HL-60/S4 (cell line): Measurements from ENCODE around the gene SSBP4.

Experiments used
- in situ Hi-C: fragments of 300-500 bp; cut with MboI; formaldehyde crosslinking; loops from 2 replicates; pipeline ENCODE4 v1.14.3; 2022; ENCODE audit warnings: low sequenced_read_pairs

Gene SSBP4

DNA sequence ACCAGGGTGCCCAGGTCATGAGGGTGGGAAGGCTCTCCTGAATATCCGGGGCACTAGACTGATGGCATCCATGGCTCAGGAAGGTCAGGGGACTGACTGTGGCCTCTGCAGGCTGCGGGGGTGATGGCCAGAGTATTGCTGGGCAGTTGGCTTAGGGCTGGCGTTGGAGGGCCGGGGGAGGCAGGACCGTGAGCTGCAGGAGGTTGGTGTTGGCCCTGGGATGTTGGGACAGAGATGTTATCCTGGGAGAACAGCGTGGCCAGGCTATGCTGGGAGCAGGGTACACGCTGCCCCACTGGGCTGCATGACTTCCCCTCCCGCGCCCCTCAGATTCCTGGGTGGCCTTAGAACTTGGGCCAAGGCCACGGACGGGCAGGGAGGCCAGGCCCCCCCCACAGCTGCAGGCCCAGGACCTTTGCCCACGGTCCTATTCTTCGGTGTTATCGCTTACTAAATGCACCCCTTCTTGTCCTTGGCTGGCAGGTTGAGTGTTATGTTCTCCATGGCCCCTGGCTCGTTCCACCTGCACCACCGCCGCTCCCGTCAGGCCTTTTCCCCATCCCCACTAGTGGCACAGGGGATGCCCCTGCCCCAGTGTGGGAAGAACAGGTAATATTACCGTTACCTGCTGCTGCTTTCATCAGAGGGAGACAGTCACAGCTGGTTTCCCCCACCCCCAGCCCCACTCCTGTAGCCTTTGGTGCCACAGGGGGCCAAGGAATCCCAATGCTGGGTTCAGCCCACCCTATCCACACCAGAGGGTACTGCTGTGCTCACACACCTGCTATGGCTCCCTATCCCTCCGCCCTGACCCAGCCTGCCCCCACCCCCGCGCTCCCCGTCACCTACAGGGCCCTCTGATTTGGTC, 22.0 kb downstream of the SSBP4 start:
- in situ Hi-C loops: no loop called here

DNA sequence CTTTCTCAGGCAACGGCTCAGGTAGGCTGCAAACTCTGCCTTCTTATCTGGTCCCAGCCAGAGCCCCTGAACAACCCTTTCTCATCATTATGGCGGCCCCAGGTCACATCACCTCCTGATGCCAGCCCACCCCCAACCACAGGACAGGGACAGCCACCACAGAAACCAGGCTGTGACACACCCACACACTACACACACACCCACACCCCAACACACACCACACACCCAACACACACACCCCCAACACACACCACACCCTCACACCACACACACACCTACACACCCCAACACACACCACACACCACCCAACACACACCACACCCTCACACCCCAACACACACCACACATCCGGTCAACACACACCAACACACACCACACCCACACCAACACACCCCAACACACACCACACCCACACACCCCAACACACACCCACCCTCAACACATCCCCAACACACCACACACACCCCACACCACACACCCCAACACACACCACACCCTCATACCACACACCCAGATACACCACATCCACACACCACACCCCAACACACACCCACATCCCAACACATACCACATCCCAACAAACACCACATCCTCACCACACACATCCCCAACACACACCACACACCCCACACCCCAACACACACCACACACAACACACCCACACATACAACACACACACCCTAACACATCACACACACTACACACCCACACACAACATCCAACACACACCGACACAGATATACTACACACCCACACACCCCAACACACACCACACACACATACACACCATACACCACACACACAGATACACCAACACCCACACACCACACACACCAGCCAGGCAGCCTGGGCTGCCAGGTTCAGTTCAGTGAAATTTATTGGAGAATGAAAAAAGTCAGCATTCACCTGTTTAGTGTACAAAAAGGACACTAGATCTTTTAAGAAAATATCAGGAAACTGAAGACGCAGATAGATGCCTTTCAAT, 22.9 kb downstream of the SSBP4 start:
- in situ Hi-C loops: no loop called here

DNA sequence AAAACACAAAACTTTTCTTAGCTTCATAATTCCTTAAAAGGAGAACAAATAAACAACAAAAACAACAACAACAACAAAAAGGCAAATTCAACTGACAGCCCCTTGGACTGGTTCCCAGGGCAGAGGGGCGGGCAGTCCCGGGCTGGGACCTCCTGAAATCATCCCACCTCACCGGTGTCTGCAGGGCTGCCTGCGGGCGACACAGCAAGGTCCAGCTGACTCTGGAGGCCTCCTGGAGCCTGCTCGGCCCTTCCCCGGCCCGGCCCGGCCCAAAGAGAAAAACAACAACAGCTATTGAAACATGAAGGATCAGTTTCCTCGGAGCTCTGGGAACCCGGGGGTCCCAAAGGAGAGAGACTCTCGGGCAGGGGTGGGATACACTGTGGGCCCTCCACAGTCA, 23.7 kb downstream of the SSBP4 start:
- in situ Hi-C loops: no loop called here

DNA sequence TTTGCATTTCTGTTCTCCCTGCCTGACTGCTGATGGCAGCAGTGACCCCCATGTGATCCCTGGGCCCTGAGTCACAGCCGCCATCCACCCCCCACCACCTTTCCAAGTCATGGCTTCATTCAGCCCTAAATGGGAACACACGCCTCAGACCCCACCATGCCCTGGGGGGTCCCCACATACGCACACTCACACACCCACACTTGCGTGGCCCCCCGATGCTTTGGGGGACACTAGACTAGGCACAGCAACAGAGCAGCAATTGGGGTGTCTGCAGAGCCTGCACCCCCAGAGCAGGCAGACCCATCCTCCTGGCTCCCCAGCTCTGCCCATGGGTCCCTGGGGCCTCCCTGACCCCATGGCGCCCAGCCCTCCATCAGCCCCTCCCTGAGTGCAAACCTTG, 24.2 kb downstream of the SSBP4 start:
- in situ Hi-C loops: no loop called here

DNA sequence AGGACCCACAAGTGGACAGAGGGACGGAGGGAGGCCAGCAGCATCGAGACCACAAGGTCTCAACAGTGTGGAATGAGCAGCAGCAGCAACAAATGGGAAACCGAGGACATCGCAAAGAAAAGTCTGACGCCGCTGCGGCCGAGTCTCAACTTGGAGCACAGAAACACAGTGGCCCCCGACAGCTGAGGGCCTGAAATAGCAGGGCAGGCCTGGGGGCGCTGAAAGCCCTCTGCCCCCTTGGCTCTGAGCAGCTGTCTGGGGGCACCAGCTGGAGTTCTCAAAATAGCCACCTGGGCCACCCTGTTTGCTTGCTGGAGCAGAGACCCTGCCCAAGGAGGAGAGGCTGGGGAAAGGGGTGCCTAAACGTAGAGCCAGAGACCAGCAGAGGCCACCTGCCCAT, 24.6 kb downstream of the SSBP4 start:
- in situ Hi-C loops: no loop called here

DNA sequence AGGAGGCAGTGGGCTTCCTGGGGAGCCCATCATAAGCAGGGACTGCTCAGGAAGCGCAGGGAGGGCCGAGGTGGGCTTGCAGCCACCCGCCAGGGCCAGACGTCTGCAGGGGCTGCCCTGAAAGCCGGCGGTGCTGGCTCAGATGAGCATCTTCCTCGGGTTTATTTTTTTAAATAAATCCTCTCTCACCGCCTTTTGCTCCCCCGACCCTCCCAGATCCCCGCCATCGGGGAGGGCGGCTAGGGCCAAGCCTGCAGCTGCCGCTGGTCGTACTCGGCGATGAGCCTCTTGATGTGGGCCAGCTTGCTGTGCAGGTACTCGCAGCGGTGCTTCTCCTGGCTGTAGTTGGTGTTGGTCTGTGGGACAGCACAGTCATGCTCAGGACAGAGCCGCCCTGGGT, 25.3 kb downstream of the SSBP4 start:
- in situ Hi-C loops: no loop called here

DNA sequence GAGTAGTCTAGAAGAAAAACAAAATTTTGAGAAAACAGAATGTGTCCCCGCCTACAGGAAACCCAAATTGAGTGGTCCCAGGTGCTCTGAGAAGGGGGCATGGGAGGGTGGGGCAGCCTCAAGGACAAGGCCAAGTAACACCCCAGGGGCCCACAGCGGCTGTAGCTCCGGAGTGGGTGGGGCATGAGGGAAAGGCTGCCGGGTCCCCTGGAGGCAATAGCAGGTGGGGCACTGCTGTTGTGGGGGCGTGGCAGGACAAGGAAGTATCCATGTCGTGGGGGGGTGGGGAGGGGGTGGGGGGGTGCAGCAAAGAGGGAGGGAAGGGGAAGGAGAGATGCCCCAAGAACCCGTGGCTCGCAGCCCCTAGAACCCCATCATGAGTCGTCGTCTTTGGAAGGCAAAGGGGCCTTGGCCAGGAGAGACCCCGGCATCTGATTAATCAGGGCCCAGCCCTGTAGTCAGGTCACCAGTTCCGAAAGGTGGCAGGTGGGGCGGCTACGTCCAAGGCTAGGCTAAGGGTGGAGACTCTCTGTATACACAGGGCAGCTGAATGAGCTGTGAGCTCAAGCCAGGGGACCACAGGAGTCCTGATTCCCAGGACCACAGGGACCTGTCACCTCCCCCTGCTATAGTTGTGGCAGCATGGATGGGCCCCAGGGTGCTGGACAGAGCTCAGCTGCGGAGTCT, 26.2 kb downstream of the SSBP4 start:
- in situ Hi-C loops: no loop called here

DNA sequence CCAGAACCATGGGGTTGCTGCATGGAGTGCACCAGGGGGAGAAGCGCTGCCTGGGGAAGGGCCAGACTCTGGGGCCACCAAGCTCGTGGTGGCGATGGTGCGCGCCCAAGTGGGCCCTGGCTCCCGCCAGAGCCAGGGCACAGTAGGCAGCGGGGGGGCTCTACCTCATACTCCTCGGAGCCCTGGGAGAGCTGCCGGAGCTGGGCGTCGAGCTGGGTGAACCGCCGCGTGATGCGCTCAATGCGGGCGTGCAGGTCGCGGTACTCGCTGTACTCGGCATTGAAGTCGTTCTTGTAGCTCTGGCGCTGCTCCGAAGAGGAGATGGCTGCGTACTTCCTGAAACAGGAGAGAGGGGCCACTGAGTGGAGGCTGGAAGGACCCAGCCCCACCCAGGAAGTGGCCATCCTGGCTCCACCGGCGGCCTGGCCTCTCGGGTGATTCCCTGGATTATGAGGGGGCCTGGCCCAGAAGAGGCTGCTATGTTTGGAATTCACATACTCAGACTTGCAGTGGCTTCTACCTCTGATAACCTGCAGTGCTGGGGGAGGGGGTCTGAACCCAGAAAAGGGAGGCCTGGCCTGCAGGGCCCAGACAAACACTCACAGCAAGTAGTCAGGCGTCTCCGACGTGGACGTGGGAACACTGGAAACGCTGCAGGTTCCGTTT, 27.1 kb downstream of the SSBP4 start:
- in situ Hi-C loops: no loop called here

DNA sequence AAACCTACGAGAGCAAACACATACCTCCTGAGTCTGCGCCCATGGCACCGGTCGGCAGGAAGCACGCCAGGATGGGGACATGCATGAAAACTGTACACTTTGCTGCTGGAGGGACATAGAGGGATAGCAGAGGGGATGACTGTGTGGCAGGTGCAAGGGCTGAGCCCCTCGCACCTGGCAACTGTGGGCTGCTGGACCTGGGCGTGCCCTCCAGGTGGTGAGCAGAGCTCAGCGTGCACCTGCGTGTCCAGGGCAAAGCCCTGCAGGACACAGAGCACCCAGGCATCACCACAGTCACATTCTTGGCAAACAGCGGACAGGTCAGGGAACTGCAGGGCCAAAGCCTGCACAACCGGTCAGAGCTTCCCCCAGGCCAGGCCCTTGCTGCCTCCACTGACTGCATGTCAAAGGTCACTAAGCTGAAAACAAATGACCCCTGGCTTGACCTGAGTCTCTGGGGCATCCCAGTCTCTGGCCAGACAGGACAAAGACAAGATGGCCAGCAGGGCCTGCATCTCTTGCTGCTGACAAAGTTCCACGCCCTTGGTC, 27.7 kb downstream of the SSBP4 start:
- in situ Hi-C loops: no loop called here

DNA sequence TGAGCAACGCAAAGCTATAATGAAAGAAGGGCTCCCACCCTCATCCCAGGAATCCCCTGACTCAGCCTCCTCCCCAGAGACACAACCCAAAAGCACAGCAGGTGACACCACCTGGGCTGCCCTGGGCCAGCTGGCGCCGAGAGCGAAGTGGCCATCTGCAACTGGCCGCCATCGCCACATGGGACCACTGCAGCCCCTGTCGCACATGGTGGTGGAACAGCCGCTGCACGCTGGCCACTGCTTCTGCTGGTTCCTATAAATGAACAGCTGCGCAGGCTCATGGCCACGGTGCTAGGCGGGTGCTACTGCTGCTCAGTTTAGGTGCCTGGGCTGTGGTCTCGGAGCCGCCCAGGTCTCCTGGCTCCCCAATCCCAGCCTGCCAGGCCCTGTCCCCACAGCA, 30.4 kb downstream of the SSBP4 start:
- in situ Hi-C loops: no loop called here

DNA sequence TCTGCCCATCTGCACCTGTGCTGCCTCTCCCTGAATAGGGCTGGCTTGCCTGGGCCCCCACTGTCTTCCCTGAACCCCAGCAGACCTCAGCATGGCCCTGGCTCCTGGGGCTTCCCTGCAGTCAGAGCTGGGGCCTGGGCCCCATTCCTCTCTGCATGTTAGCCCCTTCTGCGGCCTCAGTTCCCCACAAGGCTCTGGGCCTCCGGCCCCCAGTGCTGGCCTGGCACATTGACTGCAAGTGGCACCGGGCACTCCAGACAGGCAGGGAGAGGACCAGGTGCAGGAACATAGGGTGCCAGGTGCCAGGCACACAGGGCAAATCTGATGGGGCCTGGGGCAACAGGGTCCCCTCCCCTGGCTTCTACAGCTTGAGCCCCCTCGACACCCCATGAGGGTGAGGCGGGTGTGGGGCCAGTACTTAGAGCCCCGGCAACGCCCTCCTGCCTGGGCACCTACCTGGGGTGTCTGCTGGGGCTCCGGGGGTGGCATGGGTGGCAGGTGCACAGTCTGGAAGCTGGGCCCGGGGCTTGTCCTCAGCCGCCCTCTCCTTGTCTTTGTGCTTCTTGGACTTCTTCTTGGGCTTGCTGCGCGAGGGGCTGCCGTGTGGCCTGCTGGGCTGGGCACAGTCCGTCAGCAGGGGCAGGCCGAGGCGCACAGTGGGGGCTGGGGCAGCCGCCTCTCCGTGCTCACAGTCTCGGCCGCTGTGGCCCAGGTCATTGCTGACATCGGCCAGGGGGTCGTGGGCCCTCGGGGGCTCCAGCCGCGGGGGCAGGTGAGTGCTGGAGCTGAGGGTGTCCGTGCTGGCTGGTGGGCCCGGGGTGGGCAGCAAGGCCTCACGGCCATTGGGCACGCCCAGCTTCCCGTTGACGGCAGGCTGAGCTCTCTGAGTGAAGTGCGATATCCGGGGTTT, 31.1 kb downstream of the SSBP4 start:
- in situ Hi-C loops: loop anchor here (10.0 to 25.0 kb wide), 2 partner anchors 405 to 537 kb away; no protein-coding TSS in a partner anchor

DNA sequence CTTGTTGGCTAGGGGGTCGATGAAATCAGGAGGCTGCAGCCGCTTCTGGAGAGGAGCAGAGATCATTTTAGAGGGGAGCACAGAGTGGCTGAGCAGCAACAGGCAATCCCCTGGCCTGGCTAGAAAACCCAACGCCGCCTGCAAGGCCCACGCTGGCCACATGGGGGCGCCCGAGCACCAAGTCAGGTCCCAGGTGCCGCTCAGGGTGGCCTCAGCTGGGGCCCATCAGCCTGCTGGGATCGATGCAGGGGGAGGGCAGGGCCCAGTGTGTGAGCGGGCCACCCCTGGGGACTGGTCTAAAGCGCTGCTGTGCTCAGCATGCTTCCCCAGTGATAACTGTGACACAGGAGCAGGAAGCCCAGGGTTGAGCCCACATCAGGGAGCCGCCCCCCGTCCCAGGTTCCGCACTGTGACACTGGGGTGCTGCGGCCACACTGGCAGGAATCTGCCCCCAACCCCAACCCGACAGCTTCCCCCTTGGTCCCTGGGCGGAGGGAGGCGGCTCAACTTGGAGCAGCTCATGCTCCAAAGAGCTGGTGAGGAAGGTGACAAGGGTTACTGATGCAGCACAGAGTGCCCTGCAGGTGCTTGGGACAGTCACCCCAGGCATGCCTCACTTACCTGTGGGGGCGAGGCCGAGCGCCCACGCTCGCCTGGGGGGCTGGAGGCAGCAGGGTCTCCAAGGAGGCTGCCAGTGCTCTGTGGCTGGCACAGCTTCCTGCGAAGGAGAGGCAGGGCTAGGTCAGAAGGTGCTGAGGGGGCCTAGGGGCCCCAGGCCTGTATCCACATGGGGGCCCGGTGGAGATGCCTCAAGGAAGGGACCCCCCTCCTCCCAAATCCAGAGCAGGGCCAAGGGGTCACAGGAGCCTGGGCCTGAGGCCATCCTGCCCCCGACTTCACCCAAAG, 32.0 kb downstream of the SSBP4 start:
- in situ Hi-C loops: loop anchor here (10.0 to 25.0 kb wide), 2 partner anchors 404 to 536 kb away; no protein-coding TSS in a partner anchor

DNA sequence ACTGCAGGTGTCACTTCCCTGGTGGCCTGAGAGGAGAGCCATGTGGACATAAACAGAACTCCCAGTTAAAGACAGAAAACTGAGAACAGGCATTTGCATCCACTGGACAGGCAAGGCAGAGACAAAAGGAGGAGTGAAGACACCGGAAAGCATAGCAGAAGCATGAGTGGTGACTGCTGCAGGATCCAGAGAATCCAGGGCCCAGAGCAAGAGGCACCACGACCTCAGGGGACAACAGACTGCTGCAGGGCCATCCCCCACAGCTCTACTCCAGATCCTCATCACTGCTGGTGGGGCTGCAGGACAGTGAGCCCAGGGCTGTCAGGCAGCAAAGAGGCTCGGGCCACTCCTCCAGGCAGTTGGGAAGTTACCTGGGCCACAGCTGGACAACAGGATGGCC, 33.2 kb downstream of the SSBP4 start:
- in situ Hi-C loops: loop anchor here (10.0 to 25.0 kb wide), 2 partner anchors 402 to 535 kb away; no protein-coding TSS in a partner anchor

DNA sequence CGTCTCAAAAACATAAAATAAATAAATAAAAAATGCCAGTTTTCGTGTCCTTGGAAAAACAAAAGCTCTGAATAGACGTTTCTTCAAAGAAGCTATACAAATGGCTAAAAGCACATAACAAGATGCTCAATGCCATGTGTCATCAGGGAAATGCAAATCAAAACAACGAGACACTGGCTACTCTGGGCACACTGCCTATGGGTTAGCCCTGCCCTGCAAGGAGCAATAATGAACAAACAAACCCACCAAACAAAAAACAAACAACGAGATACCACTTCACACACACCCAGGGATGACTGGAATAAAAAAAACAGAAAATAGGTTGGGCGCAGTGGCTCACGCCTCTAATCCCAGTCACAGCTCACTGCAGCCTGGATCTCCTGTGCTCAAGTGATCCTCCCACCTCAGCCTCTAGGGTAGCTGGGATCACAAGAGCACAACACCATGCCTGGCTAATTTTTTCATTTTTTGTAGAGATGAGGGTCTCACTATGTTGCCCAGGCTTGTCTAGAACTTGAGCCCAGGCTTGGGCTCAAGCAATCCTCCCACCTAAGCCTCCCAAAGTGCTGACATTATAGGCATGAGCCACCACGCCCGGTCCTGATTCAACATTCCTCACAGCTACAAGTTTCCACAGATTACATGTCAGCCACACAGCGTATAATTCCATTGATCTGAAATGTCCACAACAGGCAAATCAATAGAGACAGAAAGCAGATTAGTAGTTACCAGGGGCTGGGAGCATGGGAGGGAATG, 34.2 kb downstream of the SSBP4 start:
- in situ Hi-C loops: loop anchor here (10.0 to 25.0 kb wide), 2 partner anchors 401 to 534 kb away; no protein-coding TSS in a partner anchor

DNA sequence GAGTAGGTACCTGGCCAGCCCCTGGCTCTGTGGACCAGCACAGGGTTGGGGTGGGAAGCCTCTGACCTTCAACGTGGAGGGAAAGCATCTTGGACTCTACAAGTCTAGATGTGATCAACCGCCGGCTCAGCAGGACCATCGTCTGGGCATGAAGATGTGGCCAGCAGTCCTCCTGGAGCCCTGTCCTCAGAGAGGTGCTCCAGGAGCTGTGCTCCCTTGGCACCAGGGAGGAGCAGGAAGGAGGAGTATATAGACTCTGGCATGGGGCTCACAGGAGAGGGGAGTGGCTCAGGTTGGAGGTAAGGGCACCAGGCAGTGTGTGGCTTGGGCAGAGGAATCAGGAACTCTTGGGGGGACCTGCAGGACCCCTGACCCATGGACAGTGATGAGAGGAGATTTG, 37.1 kb downstream of the SSBP4 start:
- in situ Hi-C loops: loop anchor here (10.0 to 25.0 kb wide), 2 partner anchors 399 to 531 kb away; no protein-coding TSS in a partner anchor

DNA sequence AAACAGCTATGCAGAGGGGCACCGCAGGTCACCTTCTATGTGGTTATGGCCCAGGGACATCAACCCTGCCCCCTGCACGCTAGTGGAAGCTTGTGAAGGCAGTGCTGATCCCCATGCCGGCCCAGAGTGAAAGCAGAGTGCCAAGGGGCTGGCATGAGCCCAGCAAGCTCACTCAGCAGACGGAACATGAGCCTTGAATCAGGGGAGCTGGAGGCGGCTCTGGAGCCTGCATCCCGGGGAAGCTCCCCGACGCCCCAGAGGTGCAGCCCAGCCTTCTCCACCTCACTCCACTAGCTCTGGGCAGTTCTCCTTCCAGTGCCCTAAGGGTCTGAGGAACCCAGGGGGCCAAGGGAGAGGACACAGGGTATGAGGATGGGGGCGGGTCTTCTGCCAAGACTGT, 37.8 kb downstream of the SSBP4 start:
- in situ Hi-C loops: loop anchor here (10.0 to 25.0 kb wide), 2 partner anchors 398 to 530 kb away; no protein-coding TSS in a partner anchor
